HEK293 (cell line): ENCODE results near the gene TOR3A.
"Not testable (repeated sequence)": the region's sequence is repeated elsewhere in the genome, so short reads cannot be mapped to it uniquely, and the experiment has no call there.

ENCODE experiments used
- CTCF ChIA-PET: fragments of 350-600 bp; formaldehyde crosslinking; extraction: SDS; loops from one replicate; lab custom pipeline; 2021; ENCODE audit warnings: antibody characterized with exemption; lab: Yijun Ruan, JAX
- POLR2A ChIA-PET: fragments of 300-600 bp; formaldehyde crosslinking; extraction: SDS; loops from one replicate; lab custom pipeline; 2020; ENCODE audit warnings: antibody characterized with exemption, inconsistent platforms; lab: Yijun Ruan, JAX
- H3K27ac ChIP-seq: fragments of 200-500 bp; sonication (Bioruptor generic); 2 replicates; pipeline ENCODE4 v1.5.1; 2014; ENCODE audit warnings: low read depth, low read length, control low read depth, inconsistent platforms; ENCODE audit errors: extremely low read depth
- H3K36me3 ChIP-seq, 2 experiments: fragments of 200-500 bp in 1 of 2; sonication (Bioruptor generic) in 1 of 2; 1 replicate in 1 of 2; 2 replicates in 1 of 2; pipeline ENCODE4 v1.5.1; 2014 to 2017; ENCODE audit warnings: inconsistent platforms in 2 of 2, low read length in 2 of 2; ENCODE audit not compliant: control insufficient read depth in 2 of 2, insufficient read depth in 1 of 2
- H3K4me1 ChIP-seq: fragments of 200-500 bp; sonication (Bioruptor generic); 2 replicates; pipeline ENCODE4 v1.5.1; 2014; ENCODE audit warnings: mild to moderate bottlenecking, low read length, inconsistent platforms; ENCODE audit not compliant: control insufficient read depth, insufficient read depth
- H3K4me3 ChIP-seq: 2 replicates; pipeline ENCODE4 v1.5.1; 2011; ENCODE audit warnings: low read depth, mild to moderate bottlenecking, control low read depth, low read length, moderate library complexity
- H3K9me3 ChIP-seq: fragments of 200-500 bp; sonication (Bioruptor generic); 2 replicates; pipeline ENCODE4 v1.5.1; 2014; ENCODE audit warnings: low read depth, low read length, inconsistent platforms; ENCODE audit not compliant: control insufficient read depth, insufficient read depth
- BCL11A ChIP-seq: fragments of 450-650 bp; formaldehyde crosslinking; IDR thresholded peaks from 2 replicates; pipeline ENCODE4 v1.5.1; 2016; ENCODE audit warnings: low read depth, missing biosample characterization, missing genetic modification characterization
- EGR2 ChIP-seq: fragments of 450-650 bp; formaldehyde crosslinking; IDR thresholded peaks from 2 replicates; pipeline ENCODE4 v1.5.1; 2016; ENCODE audit warnings: low read depth, missing biosample characterization, missing genetic modification characterization
- ELK4 ChIP-seq: IDR thresholded peaks from 2 replicates; pipeline ENCODE4 v1.6.1; 2011; ENCODE audit warnings: mild to moderate bottlenecking, low read depth, low read length, borderline replicate concordance
- GLIS1 ChIP-seq: fragments of 450-650 bp; formaldehyde crosslinking; IDR thresholded peaks from 2 replicates; pipeline ENCODE4 v1.5.1; 2016; ENCODE audit warnings: missing biosample characterization, missing genetic modification characterization
- KLF8 ChIP-seq: fragments of 450-650 bp; formaldehyde crosslinking; IDR thresholded peaks from 2 replicates; pipeline ENCODE4 v1.5.1; 2016; ENCODE audit warnings: missing biosample characterization, missing genetic modification characterization
- OVOL3 ChIP-seq: fragments of 450-650 bp; formaldehyde crosslinking; IDR thresholded peaks from 2 replicates; pipeline ENCODE4 v1.5.1; 2016; ENCODE audit warnings: missing biosample characterization, missing genetic modification characterization
- PATZ1 ChIP-seq: fragments of 450-650 bp; formaldehyde crosslinking; IDR thresholded peaks from 2 replicates; pipeline ENCODE4 v1.5.1; 2016; ENCODE audit warnings: missing biosample characterization, missing genetic modification characterization
- PRDM6 ChIP-seq: fragments of 450-650 bp; formaldehyde crosslinking; IDR thresholded peaks from 2 replicates; pipeline ENCODE4 v1.5.1; 2017; ENCODE audit warnings: missing biosample characterization, missing genetic modification characterization
- SCRT2 ChIP-seq: fragments of 450-650 bp; formaldehyde crosslinking; IDR thresholded peaks from 2 replicates; pipeline ENCODE4 v1.5.1; 2016; ENCODE audit warnings: missing biosample characterization, missing genetic modification characterization
- YY2 ChIP-seq: fragments of 450-650 bp; formaldehyde crosslinking; IDR thresholded peaks from 2 replicates; pipeline ENCODE4 v1.5.1; 2016; ENCODE audit warnings: missing biosample characterization, missing genetic modification characterization
- ZBTB49 ChIP-seq: fragments of 450-650 bp; formaldehyde crosslinking; IDR thresholded peaks from 2 replicates; pipeline ENCODE4 v1.5.1; 2016; ENCODE audit warnings: missing biosample characterization, missing genetic modification characterization, low read depth
- ZNF175 ChIP-seq: fragments of 450-650 bp; formaldehyde crosslinking; IDR thresholded peaks from 2 replicates; pipeline ENCODE4 v1.5.1; 2016; ENCODE audit warnings: missing biosample characterization, missing genetic modification characterization
- ZNF449 ChIP-seq: fragments of 450-650 bp; formaldehyde crosslinking; IDR thresholded peaks from 2 replicates; pipeline ENCODE4 v1.5.1; 2017; ENCODE audit warnings: missing biosample characterization, mild to moderate bottlenecking, missing genetic modification characterization, moderate library complexity
- ZNF48 ChIP-seq: fragments of 450-650 bp; formaldehyde crosslinking; IDR thresholded peaks from 2 replicates; pipeline ENCODE4 v1.5.1; 2016; ENCODE audit warnings: missing biosample characterization, missing genetic modification characterization
- ZNF488 ChIP-seq: fragments of 450-650 bp; formaldehyde crosslinking; IDR thresholded peaks from 2 replicates; pipeline ENCODE4 v1.5.1; 2016; ENCODE audit warnings: missing biosample characterization, missing genetic modification characterization
- ZNF529 ChIP-seq: fragments of 450-650 bp; formaldehyde crosslinking; IDR thresholded peaks from 2 replicates; pipeline ENCODE4 v1.5.1; 2017; ENCODE audit warnings: missing genetic modification characterization, missing biosample characterization; ENCODE audit not compliant: insufficient replicate concordance
- ZNF600 ChIP-seq: fragments of 450-650 bp; formaldehyde crosslinking; IDR thresholded peaks from 2 replicates; pipeline ENCODE4 v1.5.1; 2016; ENCODE audit warnings: missing biosample characterization, missing genetic modification characterization
- ZNF645 ChIP-seq: fragments of 450-650 bp; formaldehyde crosslinking; IDR thresholded peaks from 2 replicates; pipeline ENCODE4; 2016; ENCODE audit warnings: missing biosample characterization, missing genetic modification characterization
- ZNF658 ChIP-seq: fragments of 450-650 bp; formaldehyde crosslinking; IDR thresholded peaks from 2 replicates; pipeline ENCODE4; 2016; ENCODE audit warnings: missing biosample characterization, missing genetic modification characterization
- ZNF785 ChIP-seq: fragments of 450-650 bp; formaldehyde crosslinking; IDR thresholded peaks from 2 replicates; pipeline ENCODE4 v1.5.1; 2016; ENCODE audit warnings: missing biosample characterization, missing genetic modification characterization

The TOR3A gene

GRCh38 chr1:179040175-179040551, 41.7 kb upstream of the TOR3A start:
- H3K4me1 ChIP-seq, POLR2A ChIA-PET, H3K36me3 ChIP-seq, H3K9me3 ChIP-seq, CTCF ChIA-PET, H3K4me3 ChIP-seq, H3K27ac ChIP-seq: not testable (repeated sequence)

- no peaks in the 10 kb centered on the region for H3K36me3 ChIP-seq
- POLR2A ChIA-PET = no interaction called here
- H3K27ac ChIP-seq = no peak overlapping the region
- no peaks in the 10 kb centered on the region for H3K9me3 ChIP-seq
- CTCF ChIA-PET = interaction anchor here (0.6 to 0.7 kb wide), 2 partner anchors 42 to 92 kb away, joined by 3 read pairs; no protein-coding TSS in a partner anchor
- no peaks in the 10 kb centered on the region for H3K4me1 ChIP-seq
- H3K4me3 ChIP-seq = no peak overlapping the region
- TF ChIP-seq ZNF48 (no peak), ZNF488 (tag by site-specific recombination) (no peak), PATZ1 (tag by site-specific recombination) (no peak), EGR2 (tag by site-specific recombination) (no peak), ZNF658 (no peak), ZNF529 (tag by site-specific recombination) (no peak), ZNF175 (tag by site-specific recombination) (no peak), OVOL3 (tag by site-specific recombination) (no peak), KLF8 (tag by site-specific recombination) (no peak)
Observed at GRCh38 chr1:179042087-179042486, 39.8 kb upstream of the TOR3A start.

GRCh38 chr1:179042700-179043099, 39.2 kb upstream of the TOR3A start:
- H3K27ac ChIP-seq = no peak overlapping the region
- no peaks in the 10 kb centered on the region for H3K36me3 ChIP-seq
- no peak for TF ChIP-seq ZNF175 (tag by site-specific recombination)
- TF ChIP-seq YY2 = no peak
- no peak for TF ChIP-seq SCRT2 (tag by site-specific recombination)
- TF ChIP-seq ZNF600 (tag by site-specific recombination) = no peak
- no peak for TF ChIP-seq PRDM6
- TF ChIP-seq ZNF645 (tag by site-specific recombination) = no peak
- no peak for TF ChIP-seq BCL11A (tag by site-specific recombination)
- no peak for TF ChIP-seq ZBTB49 (tag by site-specific recombination)
- no peak for TF ChIP-seq ZNF785 (tag by site-specific recombination)
- no peak for TF ChIP-seq GLIS1 (tag by site-specific recombination)
- no peak for TF ChIP-seq ELK4
- TF ChIP-seq ZNF449 (tag by site-specific recombination) = no peak
- TF ChIP-seq ZNF48 = no peak
- H3K4me3 ChIP-seq = no peak overlapping the region
- no peaks in the 10 kb centered on the region for H3K4me1 ChIP-seq
- ChIA-PET POLR2A (no interaction called here), CTCF (interaction anchor here (0.6 kb wide), 1 partner anchor 92 kb away, joined by 3 read pairs; no protein-coding TSS in a partner anchor)
- no peaks in the 10 kb centered on the region for H3K9me3 ChIP-seq
